GM23338 (cell line): ENCODE data around the gene BRME1. TPM values are rescaled to one million over a fixed set of nuclear protein-coding genes. Genes with fewer than 3 reads are reported as not detected.

Experiments
- ATAC-seq: fragments of 200-7000 bp; cut with Tn5 transposase; 3 replicates; pipeline ENCODE4 v1.9.1; 2020
- DNase-seq: peaks from one replicate; pipeline ENCODE4 v3.0.0-alpha.2; 2015; ENCODE audit warnings: low spot score
- H2AFZ ChIP-seq: fragments of 200-600 bp; sonication (generic); 2 replicates; pipeline ENCODE4 v1.8.0; 2016; ENCODE audit warnings: antibody characterized with exemption, mild to moderate bottlenecking, moderate library complexity
- H3F3A ChIP-seq: fragments of 200-600 bp; sonication (generic); replicated peaks from 2 replicates; pipeline ENCODE4 v1.8.0; 2017; ENCODE audit warnings: antibody characterized with exemption, mixed run types, low read depth
- H3K27ac ChIP-seq: fragments of 200-600 bp; sonication (generic); 2 replicates; pipeline ENCODE4 v1.6.1; 2016; ENCODE audit warnings: low read depth
- H3K27me3 ChIP-seq: fragments of 200-600 bp; sonication (generic); 2 replicates; pipeline ENCODE4 v1.8.0; 2016; ENCODE audit warnings: mild to moderate bottlenecking, mixed run types, moderate library complexity; ENCODE audit not compliant: insufficient read depth
- H3K36me3 ChIP-seq: fragments of 200-600 bp; sonication (generic); 2 replicates; pipeline ENCODE4 v1.8.0; 2016; ENCODE audit warnings: mild to moderate bottlenecking; ENCODE audit not compliant: insufficient read depth
- H3K4me1 ChIP-seq: fragments of 200-600 bp; sonication (generic); 2 replicates; pipeline ENCODE4 v1.8.0; 2016; ENCODE audit warnings: mild to moderate bottlenecking, moderate library complexity; ENCODE audit not compliant: insufficient read depth
- H3K4me2 ChIP-seq: fragments of 200-600 bp; sonication (generic); 2 replicates; pipeline ENCODE4 v1.7.1; 2017; ENCODE audit warnings: mixed run types
- H3K4me3 ChIP-seq: fragments of 200-600 bp; sonication (generic); 2 replicates; pipeline ENCODE4 v1.6.1; 2016; ENCODE audit warnings: mixed run types
- H3K79me2 ChIP-seq: fragments of 200-600 bp; sonication (generic); replicated peaks from 2 replicates; pipeline ENCODE4 v1.8.0; 2017; ENCODE audit warnings: mild to moderate bottlenecking; ENCODE audit not compliant: insufficient read depth
- H3K9me2 ChIP-seq: fragments of 200-600 bp; sonication (generic); 2 replicates; pipeline ENCODE4 v1.8.0; 2017; ENCODE audit not compliant: insufficient read depth
- H4K20me1 ChIP-seq: fragments of 200-600 bp; sonication (generic); replicated peaks from 2 replicates; pipeline ENCODE4 v1.8.0; 2017; ENCODE audit warnings: mild to moderate bottlenecking; ENCODE audit not compliant: insufficient read depth
- H3K27ac Mint-ChIP-seq: 2 replicates; pipeline ENCODE4 v1.8.0; 2020; ENCODE audit warnings: inconsistent platforms, mild to moderate bottlenecking, moderate library complexity, mixed read lengths
- H3K27me3 Mint-ChIP-seq: 3 replicates; pipeline ENCODE4 v1.8.0; 2022; ENCODE audit warnings: low read depth, mild to moderate bottlenecking, moderate library complexity, mixed read lengths, inconsistent platforms; ENCODE audit not compliant: insufficient read depth, poor library complexity
- H3K36me3 Mint-ChIP-seq: 3 replicates; pipeline ENCODE4 v1.8.0; 2021; ENCODE audit warnings: low read depth, mild to moderate bottlenecking, inconsistent platforms, moderate library complexity, mixed read lengths
- H3K4me1 Mint-ChIP-seq: 3 replicates; pipeline ENCODE4 v1.8.0; 2020; ENCODE audit warnings: mild to moderate bottlenecking, inconsistent platforms, mixed read lengths
- H3K4me3 Mint-ChIP-seq: 3 replicates; pipeline ENCODE4 v1.8.0; 2021; ENCODE audit warnings: moderate library complexity, mild to moderate bottlenecking, inconsistent platforms, mixed read lengths
- H3K9me3 Mint-ChIP-seq: 3 replicates; pipeline ENCODE4 v1.8.0; 2020; ENCODE audit warnings: moderate library complexity, mild to moderate bottlenecking, inconsistent platforms, mixed read lengths
- CREB1 ChIP-seq: fragments of 250-450 bp; sonication (Bioruptor Pico); IDR thresholded peaks from 2 replicates; pipeline ENCODE4 v1.5.0; 2020; ENCODE audit warnings: low read depth, mild to moderate bottlenecking, moderate library complexity
- CTCF ChIP-seq, 2 experiments: fragments of 200-600 bp in 1 of 2; sonication (generic) in 1 of 2; conservative IDR thresholded peaks; 2 replicates each; pipeline versions ENCODE4 v1.5.1 to v1.6.1; 2016 to 2017; ENCODE audit warnings: antibody characterized with exemption in 2 of 2, low read depth in 2 of 2, mild to moderate bottlenecking in 2 of 2, moderate library complexity in 1 of 2
- EZH2 ChIP-seq: fragments of 200-600 bp; sonication (generic); IDR thresholded peaks from one replicate; pipeline ENCODE4 v1.8.0; 2017; ENCODE audit warnings: antibody characterized with exemption, mild to moderate bottlenecking, low read depth; ENCODE audit not compliant: unreplicated experiment
- EZH2phosphoT487 ChIP-seq: fragments of 200-600 bp; sonication (generic); IDR thresholded peaks from one replicate; pipeline ENCODE4 v1.8.1; 2018; ENCODE audit warnings: antibody characterized with exemption; ENCODE audit not compliant: unreplicated experiment
- JUNB ChIP-seq: IDR thresholded peaks from one replicate; pipeline ENCODE4 v1.6.1; 2016; ENCODE audit warnings: antibody characterized with exemption; ENCODE audit not compliant: unreplicated experiment
- REST ChIP-seq: IDR thresholded peaks from one replicate; pipeline ENCODE4 v1.6.1; 2018; ENCODE audit warnings: antibody characterized with exemption; ENCODE audit not compliant: unreplicated experiment
- ZNF114 ChIP-seq: fragments of 250-450 bp; sonication (Bioruptor Pico); IDR thresholded peaks from 2 replicates; pipeline ENCODE4 v1.5.0; 2020; ENCODE audit warnings: mild to moderate bottlenecking, moderate library complexity
- ZNF331 ChIP-seq: fragments of 250-450 bp; sonication (Bioruptor Pico); IDR thresholded peaks from 2 replicates; pipeline ENCODE4 v1.5.0; 2020; ENCODE audit warnings: low read depth, mild to moderate bottlenecking, moderate library complexity
- ZNF462 ChIP-seq: fragments of 250-450 bp; sonication (Bioruptor Pico); IDR thresholded peaks from 2 replicates; pipeline ENCODE4 v1.5.0; 2020; ENCODE audit warnings: mild to moderate bottlenecking, moderate library complexity
- polyA plus RNA-seq: library from polyadenylated mRNA; unstranded; fragments of >200 nt; fragmentation: Nextera tagmentation; extraction: Ambion mirVana; gene quantifications from 2 replicates; pipeline ENCODE4 v1.2.1, GENCODE V29; 2016
- total RNA-seq: library from RNA; depleted of rRNA; stranded (reverse); fragments of >200 nt; shearing (Covaris generic); gene quantifications from 2 replicates; pipeline ENCODE4 v1.2.3, GENCODE V29; 2014

Gene BRME1
- total and polyA plus RNA-seq, 2 experiments from 2014 or later: 3.9 to 4.0 TPM

GRCh38 chr19:13930402-13930801 is 24.5 kb upstream of the BRME1 start:
- Histone ChIP-seq H3K9me2 (no peaks in the 10 kb centered on the region), H3K4me2 (no peak overlapping the region), H3K27ac (no peak overlapping the region), H3K79me2 (no peaks in the 10 kb centered on the region), H3K36me3 (0 out of 2 replicates have a peak, but pooled peaks cover 7% of the 10 kb centered on the region), H2AFZ (no peak overlapping the region), H3F3A (peaks cover 15% of the 10 kb centered on the region), H3K4me1 (no peaks in the 10 kb centered on the region; the same call in 1 of the 2 replicates), H3K4me3 (no peak overlapping the region), H3K27me3 (no peaks in the 10 kb centered on the region), H4K20me1 (no peaks in the 10 kb centered on the region; the same call in 1 of the 2 replicates)
- no peak for TF ChIP-seq EZH2phosphoT487
- no peak for TF ChIP-seq CREB1 (CRISPR knock-in tag)
- no peak for TF ChIP-seq ZNF462
- TF ChIP-seq ZNF114 (CRISPR knock-in tag): no peak
- no peak for TF ChIP-seq ZNF331 (CRISPR knock-in tag)
- TF ChIP-seq JUNB: no peak
- no peak for TF ChIP-seq EZH2
- no peak for TF ChIP-seq REST
- no peak for TF ChIP-seq CTCF (conservative IDR thresholded peaks at IDR 0.05; ENCODE audit: low read depth in 2 of 2)
- H3K4me1 Mint-ChIP-seq: peaks cover 18% of the 10 kb centered on the region
- ATAC-seq (no peak), DNase-seq (no peak)
- H3K9me3 Mint-ChIP-seq: no peaks in the 10 kb centered on the region; the same call in 2 of the 3 replicates
- no peak overlapping the region for H3K4me3 Mint-ChIP-seq
- H3K27me3 Mint-ChIP-seq: peaks cover 3% of the 10 kb centered on the region
- peaks cover 21% of the 10 kb centered on the region for H3K36me3 Mint-ChIP-seq
- H3K27ac Mint-ChIP-seq: no peak overlapping the region
